ENCODE measurements around the gene SOX1. TPM values are rescaled to one million over a fixed set of nuclear protein-coding genes. Genes with fewer than 3 reads are reported as not detected.

SOX1 gene
- total RNA-seq, 1 experiment from 2014 or later = 0.15 TPM

DNA sequence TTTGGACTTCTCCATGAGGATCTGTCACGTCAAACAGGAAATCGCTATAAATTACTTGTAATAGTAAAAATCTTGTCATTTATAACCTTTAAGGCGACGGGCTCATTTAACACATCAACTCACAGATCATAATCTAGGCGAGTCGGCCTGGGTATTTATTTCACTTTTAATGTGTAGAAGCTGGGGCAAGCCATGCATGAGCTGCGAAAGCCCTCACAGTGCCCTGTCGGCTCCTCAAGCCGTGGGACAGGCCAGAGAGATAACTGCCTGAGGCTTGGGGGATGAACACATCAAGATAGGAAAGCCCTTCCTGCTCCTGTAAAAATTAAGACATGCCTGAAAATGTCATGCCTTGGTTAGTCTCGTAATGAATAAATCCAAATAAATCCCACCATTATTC is 30.8 kb downstream of the SOX1 start (continued):
- TF ChIP-seq, protein P1, sequence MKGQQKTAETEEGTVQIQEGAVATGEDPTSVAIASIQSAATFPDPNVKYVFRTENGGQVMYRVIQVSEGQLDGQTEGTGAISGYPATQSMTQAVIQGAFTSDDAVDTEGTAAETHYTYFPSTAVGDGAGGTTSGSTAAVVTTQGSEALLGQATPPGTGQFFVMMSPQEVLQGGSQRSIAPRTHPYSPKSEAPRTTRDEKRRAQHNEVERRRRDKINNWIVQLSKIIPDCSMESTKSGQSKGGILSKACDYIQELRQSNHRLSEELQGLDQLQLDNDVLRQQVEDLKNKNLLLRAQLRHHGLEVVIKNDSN (CRISPR knock-in tag; IDR thresholded peaks at IDR 0.05) = no peak
- TF ChIP-seq MYBL2 (CRISPR knock-in tag; IDR thresholded peaks at IDR 0.05) (no peak), ZNF423 (CRISPR knock-in tag; IDR thresholded peaks at IDR 0.05) (no peak), SMAD4 (CRISPR knock-in tag; IDR thresholded peaks at IDR 0.05) (no peak)

DNA sequence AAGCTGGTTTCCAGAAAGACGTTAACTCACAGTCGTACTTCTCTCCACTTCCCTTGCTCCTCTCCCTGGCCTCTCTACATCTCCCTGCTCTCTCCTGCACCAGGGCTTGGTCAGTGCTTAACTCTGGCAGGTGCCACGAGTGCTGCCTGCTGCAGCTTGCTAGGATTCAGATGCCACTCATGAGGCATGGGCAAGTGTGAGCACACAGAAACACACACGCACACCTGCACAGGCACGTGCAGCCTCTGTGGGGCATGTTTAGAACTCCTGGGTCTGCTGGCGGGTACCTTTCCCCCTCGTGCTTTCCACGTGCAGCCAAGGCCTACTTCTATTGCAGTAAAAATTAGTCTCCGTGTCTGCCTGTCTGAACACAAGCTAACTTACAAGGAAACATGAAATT is 31.8 kb downstream of the SOX1 start:
- CTCF ChIA-PET = interaction anchor here (1.5 kb wide), 1 partner anchor 344 kb away, joined by 4 read pairs; no protein-coding TSS in a partner anchor
- POLR2A ChIA-PET = no interaction called here
- H3K4me3 Mint-ChIP-seq = no peak overlapping the region
- no peak for DNase-seq (ENCODE audit: low spot score)
- peaks cover 32% of the 10 kb centered on the region for H3K4me1 Mint-ChIP-seq
- H3K9me3 Mint-ChIP-seq = no peaks in the 10 kb centered on the region
- H3K27ac Mint-ChIP-seq = no peak overlapping the region
- no peak for TF ChIP-seq SP1 (CRISPR knock-in tag; conservative IDR thresholded peaks at IDR 0.05)
- TF ChIP-seq, protein P2, sequence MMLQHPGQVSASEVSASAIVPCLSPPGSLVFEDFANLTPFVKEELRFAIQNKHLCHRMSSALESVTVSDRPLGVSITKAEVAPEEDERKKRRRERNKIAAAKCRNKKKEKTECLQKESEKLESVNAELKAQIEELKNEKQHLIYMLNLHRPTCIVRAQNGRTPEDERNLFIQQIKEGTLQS (CRISPR knock-in tag; conservative IDR thresholded peaks at IDR 0.05) = no peak
- TF ChIP-seq, protein P3, sequence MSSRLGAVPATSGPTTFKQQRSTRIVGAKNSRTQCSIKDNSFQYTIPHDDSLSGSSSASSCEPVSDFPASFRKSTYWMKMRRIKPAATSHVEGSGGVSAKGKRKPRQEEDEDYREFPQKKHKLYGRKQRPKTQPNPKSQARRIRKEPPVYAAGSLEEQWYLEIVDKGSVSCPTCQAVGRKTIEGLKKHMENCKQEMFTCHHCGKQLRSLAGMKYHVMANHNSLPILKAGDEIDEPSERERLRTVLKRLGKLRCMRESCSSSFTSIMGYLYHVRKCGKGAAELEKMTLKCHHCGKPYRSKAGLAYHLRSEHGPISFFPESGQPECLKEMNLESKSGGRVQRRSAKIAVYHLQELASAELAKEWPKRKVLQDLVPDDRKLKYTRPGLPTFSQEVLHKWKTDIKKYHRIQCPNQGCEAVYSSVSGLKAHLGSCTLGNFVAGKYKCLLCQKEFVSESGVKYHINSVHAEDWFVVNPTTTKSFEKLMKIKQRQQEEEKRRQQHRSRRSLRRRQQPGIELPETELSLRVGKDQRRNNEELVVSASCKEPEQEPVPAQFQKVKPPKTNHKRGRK (CRISPR knock-in tag; IDR thresholded peaks at IDR 0.05; ENCODE audit: borderline replicate concordance) = no peak
- TF ChIP-seq, protein P4, sequence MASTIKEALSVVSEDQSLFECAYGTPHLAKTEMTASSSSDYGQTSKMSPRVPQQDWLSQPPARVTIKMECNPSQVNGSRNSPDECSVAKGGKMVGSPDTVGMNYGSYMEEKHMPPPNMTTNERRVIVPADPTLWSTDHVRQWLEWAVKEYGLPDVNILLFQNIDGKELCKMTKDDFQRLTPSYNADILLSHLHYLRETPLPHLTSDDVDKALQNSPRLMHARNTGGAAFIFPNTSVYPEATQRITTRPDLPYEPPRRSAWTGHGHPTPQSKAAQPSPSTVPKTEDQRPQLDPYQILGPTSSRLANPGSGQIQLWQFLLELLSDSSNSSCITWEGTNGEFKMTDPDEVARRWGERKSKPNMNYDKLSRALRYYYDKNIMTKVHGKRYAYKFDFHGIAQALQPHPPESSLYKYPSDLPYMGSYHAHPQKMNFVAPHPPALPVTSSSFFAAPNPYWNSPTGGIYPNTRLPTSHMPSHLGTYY (CRISPR knock-in tag; IDR thresholded peaks at IDR 0.05) = no peak
- TF ChIP-seq, protein P5, sequence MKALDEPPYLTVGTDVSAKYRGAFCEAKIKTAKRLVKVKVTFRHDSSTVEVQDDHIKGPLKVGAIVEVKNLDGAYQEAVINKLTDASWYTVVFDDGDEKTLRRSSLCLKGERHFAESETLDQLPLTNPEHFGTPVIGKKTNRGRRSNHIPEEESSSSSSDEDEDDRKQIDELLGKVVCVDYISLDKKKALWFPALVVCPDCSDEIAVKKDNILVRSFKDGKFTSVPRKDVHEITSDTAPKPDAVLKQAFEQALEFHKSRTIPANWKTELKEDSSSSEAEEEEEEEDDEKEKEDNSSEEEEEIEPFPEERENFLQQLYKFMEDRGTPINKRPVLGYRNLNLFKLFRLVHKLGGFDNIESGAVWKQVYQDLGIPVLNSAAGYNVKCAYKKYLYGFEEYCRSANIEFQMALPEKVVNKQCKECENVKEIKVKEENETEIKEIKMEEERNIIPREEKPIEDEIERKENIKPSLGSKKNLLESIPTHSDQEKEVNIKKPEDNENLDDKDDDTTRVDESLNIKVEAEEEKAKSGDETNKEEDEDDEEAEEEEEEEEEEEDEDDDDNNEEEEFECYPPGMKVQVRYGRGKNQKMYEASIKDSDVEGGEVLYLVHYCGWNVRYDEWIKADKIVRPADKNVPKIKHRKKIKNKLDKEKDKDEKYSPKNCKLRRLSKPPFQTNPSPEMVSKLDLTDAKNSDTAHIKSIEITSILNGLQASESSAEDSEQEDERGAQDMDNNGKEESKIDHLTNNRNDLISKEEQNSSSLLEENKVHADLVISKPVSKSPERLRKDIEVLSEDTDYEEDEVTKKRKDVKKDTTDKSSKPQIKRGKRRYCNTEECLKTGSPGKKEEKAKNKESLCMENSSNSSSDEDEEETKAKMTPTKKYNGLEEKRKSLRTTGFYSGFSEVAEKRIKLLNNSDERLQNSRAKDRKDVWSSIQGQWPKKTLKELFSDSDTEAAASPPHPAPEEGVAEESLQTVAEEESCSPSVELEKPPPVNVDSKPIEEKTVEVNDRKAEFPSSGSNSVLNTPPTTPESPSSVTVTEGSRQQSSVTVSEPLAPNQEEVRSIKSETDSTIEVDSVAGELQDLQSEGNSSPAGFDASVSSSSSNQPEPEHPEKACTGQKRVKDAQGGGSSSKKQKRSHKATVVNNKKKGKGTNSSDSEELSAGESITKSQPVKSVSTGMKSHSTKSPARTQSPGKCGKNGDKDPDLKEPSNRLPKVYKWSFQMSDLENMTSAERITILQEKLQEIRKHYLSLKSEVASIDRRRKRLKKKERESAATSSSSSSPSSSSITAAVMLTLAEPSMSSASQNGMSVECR (CRISPR knock-in tag; IDR thresholded peaks at IDR 0.05; ENCODE audit: borderline replicate concordance) = no peak
- no peak for TF ChIP-seq CBFB (CRISPR knock-in tag; IDR thresholded peaks at IDR 0.05; ENCODE audit: low read depth)
- no peak for TF ChIP-seq ZNF317 (CRISPR knock-in tag; IDR thresholded peaks at IDR 0.05; ENCODE audit: borderline replicate concordance, low read depth)
- TF ChIP-seq, protein P6, sequence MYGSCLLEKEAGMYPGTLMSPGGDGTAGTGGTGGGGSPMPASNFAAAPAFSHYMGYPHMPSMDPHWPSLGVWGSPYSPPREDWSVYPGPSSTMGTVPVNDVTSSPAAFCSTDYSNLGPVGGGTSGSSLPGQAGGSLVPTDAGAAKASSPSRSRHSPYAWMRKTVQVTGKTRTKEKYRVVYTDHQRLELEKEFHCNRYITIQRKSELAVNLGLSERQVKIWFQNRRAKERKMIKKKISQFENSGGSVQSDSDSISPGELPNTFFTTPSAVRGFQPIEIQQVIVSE (CRISPR knock-in tag; IDR thresholded peaks at IDR 0.05; ENCODE audit: borderline replicate concordance) = no peak
- TF ChIP-seq ZNF671 (CRISPR knock-in tag; IDR thresholded peaks at IDR 0.05) = no peak
- H3K27me3 Mint-ChIP-seq (ENCODE audit: low read depth) = peaks cover 49% of the 10 kb centered on the region
- ATAC-seq = no peak
- no peaks in the 10 kb centered on the region for H3K36me3 Mint-ChIP-seq

DNA sequence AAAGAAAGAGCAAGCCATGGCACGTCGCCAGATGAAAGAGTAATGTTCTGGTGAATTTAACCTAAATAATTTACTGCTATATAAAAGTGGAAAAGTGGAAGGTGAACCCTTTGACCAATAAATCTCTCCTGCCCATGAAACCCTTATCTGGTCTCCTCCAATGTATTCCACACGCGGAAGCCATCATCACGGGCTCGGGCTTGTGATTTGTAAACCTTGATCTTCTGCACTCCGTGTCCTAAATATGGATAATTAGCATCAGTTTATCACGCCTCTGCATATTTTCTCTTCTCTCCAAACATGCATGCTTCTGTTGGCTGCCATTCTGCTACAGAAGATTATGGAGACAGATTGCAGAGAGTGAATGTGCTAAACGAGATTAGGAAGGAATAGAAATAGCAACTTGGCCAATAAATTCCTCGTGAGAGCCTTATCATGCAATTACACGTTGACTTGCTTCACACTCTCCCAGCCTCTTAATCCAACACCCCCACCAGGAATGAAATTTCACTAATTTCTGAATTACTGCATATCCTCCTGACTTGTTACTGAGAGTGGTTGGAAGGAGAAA is 34.5 kb downstream of the SOX1 start:
- H3K4me1 Mint-ChIP-seq = peaks cover 41% of the 10 kb centered on the region
- no peaks in the 10 kb centered on the region for H3K9me3 Mint-ChIP-seq
- ChIA-PET CTCF (interaction anchor here (0.7 to 3.7 kb wide), 2 partner anchors 105 to 342 kb away, joined by 3 to 26 read pairs; no protein-coding TSS in a partner anchor), POLR2A (no interaction called here)
- TF ChIP-seq PRDM15 (CRISPR knock-in tag; IDR thresholded peaks at IDR 0.05) = no peak
- TF ChIP-seq ZNF423 (CRISPR knock-in tag; IDR thresholded peaks at IDR 0.05) = no peak
- no peak for TF ChIP-seq TCF7 (CRISPR knock-in tag; IDR thresholded peaks at IDR 0.05; ENCODE audit: low read depth)
- TF ChIP-seq, protein P7, sequence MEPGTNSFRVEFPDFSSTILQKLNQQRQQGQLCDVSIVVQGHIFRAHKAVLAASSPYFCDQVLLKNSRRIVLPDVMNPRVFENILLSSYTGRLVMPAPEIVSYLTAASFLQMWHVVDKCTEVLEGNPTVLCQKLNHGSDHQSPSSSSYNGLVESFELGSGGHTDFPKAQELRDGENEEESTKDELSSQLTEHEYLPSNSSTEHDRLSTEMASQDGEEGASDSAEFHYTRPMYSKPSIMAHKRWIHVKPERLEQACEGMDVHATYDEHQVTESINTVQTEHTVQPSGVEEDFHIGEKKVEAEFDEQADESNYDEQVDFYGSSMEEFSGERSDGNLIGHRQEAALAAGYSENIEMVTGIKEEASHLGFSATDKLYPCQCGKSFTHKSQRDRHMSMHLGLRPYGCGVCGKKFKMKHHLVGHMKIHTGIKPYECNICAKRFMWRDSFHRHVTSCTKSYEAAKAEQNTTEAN (CRISPR knock-in tag; IDR thresholded peaks at IDR 0.05) = no peak
- no peak for TF ChIP-seq ATF1 (CRISPR knock-in tag; IDR thresholded peaks at IDR 0.05)
- no peak for ATAC-seq
- H3K27ac Mint-ChIP-seq = no peak overlapping the region
- no peaks in the 10 kb centered on the region for H3K36me3 Mint-ChIP-seq
- no peak overlapping the region for H3K4me3 Mint-ChIP-seq
- peaks cover 70% of the 10 kb centered on the region for H3K27me3 Mint-ChIP-seq (ENCODE audit: low read depth)
- no peak for DNase-seq (ENCODE audit: low spot score)
